AG04450 (cell line): ENCODE data around the gene VSIR. TPM values are rescaled to one million over a fixed set of nuclear protein-coding genes. Genes with fewer than 3 reads are reported as not detected.

ENCODE experiments used
- CTCF ChIA-PET: fragments of 300-600, 350-600 bp; formaldehyde crosslinking; extraction: SDS; loops from one replicate; lab custom pipeline; 2022; ENCODE audit warnings: antibody characterized with exemption, inconsistent platforms; lab: Charles Lee
- POLR2A ChIA-PET: fragments of 350-600 bp; formaldehyde crosslinking; extraction: SDS; loops from one replicate; lab custom pipeline; 2021; ENCODE audit warnings: antibody characterized with exemption, inconsistent platforms; lab: Yijun Ruan, JAX
- DNase-seq: peaks from one replicate; pipeline ENCODE4 v3.0.0-alpha.2; 2011; ENCODE audit warnings: low read depth, low spot score
- H3K27ac ChIP-seq: one replicate; pipeline ENCODE4 v1.5.1; 2012; ENCODE audit warnings: low read depth, low read length, control low read depth
- H3K27me3 ChIP-seq: one replicate; pipeline ENCODE4 v1.6.0; 2012; ENCODE audit warnings: low read length; ENCODE audit not compliant: control insufficient read depth, insufficient read depth
- H3K4me3 ChIP-seq: 2 replicates; pipeline ENCODE4 v1.5.1; 2011; ENCODE audit warnings: mild to moderate bottlenecking, low read depth, low read length, control low read depth
- H3K9me3 ChIP-seq: 2 replicates; pipeline ENCODE4 v1.5.1; 2012; ENCODE audit warnings: low read length; ENCODE audit not compliant: control insufficient read depth, insufficient read depth
- polyA plus RNA-seq: library from polyadenylated mRNA; depleted of rRNA; stranded (reverse); fragments of >200 nt; gene quantifications from 2 replicates; pipeline ENCODE4 v1.2.3, GENCODE V29; 2011
- TF ChIP-seq, protein P1 (sequence below): IDR thresholded peaks from 2 replicates; pipeline ENCODE4 v1.5.1; 2011; ENCODE audit warnings: low read depth, low read length, control low read depth, inconsistent platforms

Gene VSIR
- polyA plus RNA-seq, 1 experiment: 22.1 TPM

DNA sequence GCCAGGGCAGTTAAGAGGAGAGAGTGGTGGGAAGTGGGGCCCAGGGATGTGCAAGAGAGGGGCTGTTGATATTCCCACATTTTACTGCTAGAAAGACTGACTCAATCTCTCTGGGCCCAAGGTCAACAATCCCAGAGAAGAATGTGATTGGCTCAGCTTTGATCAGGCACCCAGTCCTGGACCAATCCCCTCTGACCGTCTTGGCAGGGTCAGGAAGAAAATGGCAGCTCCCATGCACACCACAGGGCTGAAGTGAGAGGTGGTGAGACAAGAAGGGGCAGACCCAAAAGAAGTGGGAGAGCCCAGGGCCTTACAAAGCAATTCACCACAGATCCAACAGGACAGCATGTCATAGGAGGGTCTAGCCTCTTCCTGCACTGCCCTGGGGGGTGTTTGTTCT lies 50.5 kb downstream of the VSIR start:
- H3K27me3 ChIP-seq: peaks cover 30% of the 10 kb centered on the region
- no peak for DNase-seq
- H3K27ac ChIP-seq: no peak overlapping the region
- H3K4me3 ChIP-seq: no peak overlapping the region
- TF ChIP-seq, protein P1, sequence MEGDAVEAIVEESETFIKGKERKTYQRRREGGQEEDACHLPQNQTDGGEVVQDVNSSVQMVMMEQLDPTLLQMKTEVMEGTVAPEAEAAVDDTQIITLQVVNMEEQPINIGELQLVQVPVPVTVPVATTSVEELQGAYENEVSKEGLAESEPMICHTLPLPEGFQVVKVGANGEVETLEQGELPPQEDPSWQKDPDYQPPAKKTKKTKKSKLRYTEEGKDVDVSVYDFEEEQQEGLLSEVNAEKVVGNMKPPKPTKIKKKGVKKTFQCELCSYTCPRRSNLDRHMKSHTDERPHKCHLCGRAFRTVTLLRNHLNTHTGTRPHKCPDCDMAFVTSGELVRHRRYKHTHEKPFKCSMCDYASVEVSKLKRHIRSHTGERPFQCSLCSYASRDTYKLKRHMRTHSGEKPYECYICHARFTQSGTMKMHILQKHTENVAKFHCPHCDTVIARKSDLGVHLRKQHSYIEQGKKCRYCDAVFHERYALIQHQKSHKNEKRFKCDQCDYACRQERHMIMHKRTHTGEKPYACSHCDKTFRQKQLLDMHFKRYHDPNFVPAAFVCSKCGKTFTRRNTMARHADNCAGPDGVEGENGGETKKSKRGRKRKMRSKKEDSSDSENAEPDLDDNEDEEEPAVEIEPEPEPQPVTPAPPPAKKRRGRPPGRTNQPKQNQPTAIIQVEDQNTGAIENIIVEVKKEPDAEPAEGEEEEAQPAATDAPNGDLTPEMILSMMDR: no peak
- ChIA-PET CTCF (interaction anchor here (0.9 kb wide), 1 partner anchor 16 kb away, joined by 4 read pairs; no protein-coding TSS in a partner anchor), POLR2A (no interaction called here)
- peaks cover 4% of the 10 kb centered on the region for H3K9me3 ChIP-seq

DNA sequence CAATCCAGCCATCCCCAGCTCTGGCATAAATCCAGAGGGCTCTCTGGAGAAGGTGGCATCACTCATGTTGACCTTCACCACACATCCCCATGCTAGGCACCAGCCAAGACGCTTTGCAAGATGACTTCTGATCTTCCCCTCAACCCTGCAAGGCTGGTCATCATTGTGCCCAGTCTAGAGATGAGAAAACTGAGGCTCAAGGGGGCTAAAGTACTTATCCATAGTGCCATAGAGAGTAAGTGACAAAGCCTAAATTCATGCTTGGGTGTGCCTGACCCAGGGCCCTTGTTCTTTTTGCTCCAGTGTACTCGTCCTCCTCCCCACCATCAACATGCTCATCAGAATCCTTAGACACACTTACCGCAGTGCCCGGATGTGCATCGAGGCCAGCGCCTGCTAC lies 52.0 kb downstream of the VSIR start:
- Histone ChIP-seq H3K9me3 (peaks cover 4% of the 10 kb centered on the region), H3K27me3 (peaks cover 26% of the 10 kb centered on the region), H3K27ac (no peak overlapping the region), H3K4me3 (no peak overlapping the region)
- DNase-seq: no peak
- CTCF ChIA-PET: no interaction called here
- TF ChIP-seq, protein P1: no peak
- POLR2A ChIA-PET: no interaction called here

DNA sequence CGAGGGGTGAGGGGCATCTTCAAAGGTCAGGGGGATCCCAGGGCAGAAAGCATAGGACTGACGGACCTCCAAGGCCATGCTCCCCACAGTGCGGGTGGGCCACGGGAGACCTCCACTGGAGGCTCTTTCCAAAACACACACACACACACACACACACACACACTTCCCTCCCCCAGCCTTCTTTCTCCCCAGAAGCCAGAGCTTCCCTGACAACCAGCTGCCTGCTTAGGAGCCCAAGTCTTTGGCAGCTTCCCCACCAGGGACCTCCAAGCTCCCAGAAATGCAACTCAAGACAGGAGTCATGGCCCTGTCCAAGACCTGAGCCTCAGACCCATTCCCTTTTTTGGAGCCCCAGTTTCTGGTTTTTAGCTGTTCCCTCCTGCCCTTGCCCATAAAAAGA lies 53.0 kb downstream of the VSIR start:
- TF ChIP-seq, protein P1: no peak
- POLR2A ChIA-PET: no interaction called here
- Histone ChIP-seq H3K4me3 (no peak overlapping the region), H3K9me3 (peaks cover 4% of the 10 kb centered on the region), H3K27me3 (peaks cover 26% of the 10 kb centered on the region), H3K27ac (no peak overlapping the region)
- CTCF ChIA-PET: interaction anchor here (1.4 kb wide), 1 partner anchor 176 kb away, joined by 4 read pairs; no protein-coding TSS in a partner anchor
- no peak for DNase-seq

DNA sequence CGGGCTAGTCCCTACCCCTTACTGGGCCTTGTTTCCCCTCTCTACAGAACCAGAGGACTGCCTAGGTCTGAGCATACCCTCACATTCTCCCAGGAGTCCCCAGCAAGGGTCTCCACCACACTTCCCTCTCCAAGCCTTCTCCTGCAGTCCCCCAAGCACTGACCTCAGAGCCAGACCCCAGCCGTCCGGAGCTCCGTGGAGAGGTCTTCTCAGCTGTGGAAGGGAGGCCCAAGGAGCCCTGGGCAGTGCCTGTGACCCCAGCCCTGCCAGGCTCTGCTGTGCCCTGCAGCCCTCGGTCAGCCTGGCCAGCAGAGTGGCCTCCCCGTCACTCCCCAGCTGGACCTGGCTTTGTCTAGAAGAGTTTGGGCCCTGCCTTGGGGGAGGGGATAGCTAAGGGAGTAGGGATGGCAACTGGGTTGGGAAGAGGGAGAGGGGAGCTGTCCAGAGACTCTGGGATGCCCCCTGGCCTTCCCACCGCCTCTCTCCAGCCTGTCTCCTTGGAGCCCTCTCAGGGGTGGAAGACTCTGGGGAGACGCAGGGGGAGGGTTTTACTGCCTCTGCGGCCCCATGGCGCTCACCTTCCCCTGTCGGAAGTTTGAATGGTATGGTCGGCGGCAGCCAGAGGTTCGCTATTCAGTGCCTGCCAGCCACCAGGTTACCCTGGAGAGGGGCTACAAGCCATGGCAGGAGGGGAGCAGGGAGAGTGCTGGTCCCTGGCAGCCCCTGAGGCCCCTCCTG lies 53.7 kb downstream of the VSIR start, which contains the start of gene C10orf105:
TSS of gene C10orf105 (minus strand) at position 315 of the 738 bp plus-strand sequence. CDS start 3,441 bp downstream, outside the sequence.
- peaks cover 4% of the 10 kb centered on the region for H3K9me3 ChIP-seq
- DNase-seq: no peak
- CTCF ChIA-PET: interaction anchor here (0.6 to 1.4 kb wide), 2 partner anchors 153 to 177 kb away, joined by 3 to 4 read pairs; no protein-coding TSS in a partner anchor
- POLR2A ChIA-PET: no interaction called here
- no peak within 1 kb of the TSS for H3K27ac ChIP-seq
- H3K27me3 ChIP-seq: peaks cover 26% of the 10 kb centered on the region
- no peak within 1 kb of the TSS for H3K4me3 ChIP-seq
- TF ChIP-seq, protein P1: no peak

DNA sequence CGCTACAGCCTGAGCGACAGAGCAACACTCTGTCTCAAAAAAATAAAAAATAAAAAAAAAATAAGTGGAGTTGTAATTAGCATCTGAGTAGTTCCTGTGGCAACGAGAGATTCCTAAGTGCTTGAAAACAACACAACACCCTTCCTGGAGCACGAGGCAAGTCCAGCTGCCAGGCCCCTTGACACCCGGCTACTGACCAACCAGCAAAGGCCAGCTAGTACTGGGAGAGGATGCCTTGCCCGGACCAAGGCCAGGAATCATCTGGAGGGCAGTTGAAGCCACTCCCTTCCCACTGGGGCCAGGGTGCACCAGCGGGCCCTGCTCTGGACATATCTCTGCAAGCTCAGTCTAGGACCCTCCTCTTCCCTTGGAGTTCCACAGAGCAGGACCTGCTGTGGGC lies 54.3 kb downstream of the VSIR start:
- H3K27ac ChIP-seq: no peak overlapping the region
- no peak overlapping the region for H3K4me3 ChIP-seq
- CTCF ChIA-PET: interaction anchor here (0.6 kb wide), 1 partner anchor 153 kb away, joined by 3 read pairs; no protein-coding TSS in a partner anchor
- no peak for DNase-seq
- peaks cover 4% of the 10 kb centered on the region for H3K9me3 ChIP-seq
- TF ChIP-seq, protein P1: no peak
- peaks cover 26% of the 10 kb centered on the region for H3K27me3 ChIP-seq
- POLR2A ChIA-PET: no interaction called here
